B cell (primary cell): Measurements from ENCODE around the gene LAP3. TPM values are rescaled to one million over a fixed set of nuclear protein-coding genes. Genes with fewer than 3 reads are reported as not detected.

Experiments
- ATAC-seq: fragments of 200-7000 bp; cut with Tn5 transposase; one replicate; pipeline ENCODE4 v1.10.0; 2021; ENCODE audit warnings: low read depth, mild to moderate bottlenecking, moderate number of reproducible peaks, moderate library complexity
- CTCF ChIA-PET: fragments of 350-600 bp; sonication (Branson Sonifier 250); formaldehyde crosslinking; loops from one replicate; lab custom pipeline; 2021; ENCODE audit warnings: antibody characterized with exemption, inconsistent platforms; lab: Charles Lee
- POLR2A ChIA-PET: fragments of 350-600 bp; sonication (Branson Sonifier 250); formaldehyde crosslinking; loops from one replicate; lab custom pipeline; 2021; ENCODE audit warnings: antibody characterized with exemption; lab: Charles Lee
- DNase-seq: peaks from one replicate; pipeline ENCODE4 v3.0.0; 2013
- H2AFZ ChIP-seq: 2 replicates; pipeline ENCODE4 v1.6.1; 2012; ENCODE audit warnings: mild to moderate bottlenecking, low read depth, low read length; ENCODE audit not compliant: insufficient read depth, poor library complexity, severe bottlenecking
- H3K27ac ChIP-seq, 2 donors: 1 replicate in 1 of 2; 2 replicates in 1 of 2; pipeline ENCODE4 v1.5.1; 2012 to 2013; ENCODE audit warnings: low read length in 2 of 2, mild to moderate bottlenecking in 2 of 2, moderate library complexity in 1 of 2
- H3K27me3 ChIP-seq, 4 experiments: fragments of 200-600 bp in 1 of 4; sonication (generic) in 1 of 4; replicated peaks in 1 of 4; 1 replicate in 2 of 4; 2 replicates in 2 of 4; pipeline versions ENCODE4 v1.6.1 to v1.7.0; 2013 to 2016; ENCODE audit warnings: low read length in 3 of 4, mild to moderate bottlenecking in 2 of 4, mixed read lengths in 1 of 4, moderate library complexity in 1 of 4; ENCODE audit not compliant: insufficient read depth in 4 of 4, control insufficient read depth in 3 of 4; ENCODE audit errors: control extremely low read depth in 1 of 4
- H3K36me3 ChIP-seq, 2 experiments: replicated peaks in 1 of 2; 1 replicate in 1 of 2; 2 replicates in 1 of 2; pipeline versions ENCODE4 v1.6.1 to v1.7.1; 2013; ENCODE audit warnings: low read length in 1 of 2; ENCODE audit not compliant: insufficient read depth in 2 of 2, control insufficient read depth in 1 of 2; ENCODE audit errors: control extremely low read depth in 1 of 2, extremely low read depth in 1 of 2
- H3K4me1 ChIP-seq, 2 donors: fragments of 200-600 bp in 1 of 2; sonication (generic) in 1 of 2; 1 replicate in 1 of 2; 2 replicates in 1 of 2; pipeline versions ENCODE4 v1.5.1 to v1.6.1; 2013 to 2017; ENCODE audit warnings: low read length in 2 of 2; ENCODE audit not compliant: control insufficient read depth in 2 of 2, insufficient read depth in 2 of 2
- H3K4me2 ChIP-seq: replicated peaks from 2 replicates; pipeline ENCODE3; 2012; ENCODE audit warnings: mild to moderate bottlenecking, low read depth, low read length; ENCODE audit not compliant: poor library complexity, severe bottlenecking
- H3K4me3 ChIP-seq, 5 experiments: fragments of 200-600 bp in 1 of 5; sonication (generic) in 1 of 5; 1 replicate in 3 of 5; 2 replicates in 2 of 5; pipeline versions ENCODE4 v1.5.1 to v1.7.0; 2011 to 2016; ENCODE audit warnings: low read length in 4 of 5, mild to moderate bottlenecking in 4 of 5, low read depth in 2 of 5, control low read depth in 1 of 5, moderate library complexity in 1 of 5; ENCODE audit not compliant: insufficient read depth in 1 of 5; ENCODE audit errors: control extremely low read depth in 1 of 5, extremely low read depth in 1 of 5
- H3K79me2 ChIP-seq: fragments of 200-600 bp; sonication (generic); one replicate; pipeline ENCODE4 v1.6.0; 2016; ENCODE audit warnings: low read length; ENCODE audit not compliant: control insufficient read depth, insufficient read depth
- H3K9ac ChIP-seq: fragments of 200-600 bp; sonication (generic); 2 replicates; pipeline ENCODE4 v1.6.1; 2017; ENCODE audit warnings: mild to moderate bottlenecking, low read length, moderate library complexity
- H3K9me3 ChIP-seq, 3 donors: one replicate each; pipeline versions ENCODE4 v1.6.1 to v1.7.1; 2013; ENCODE audit warnings: low read length in 2 of 3; ENCODE audit not compliant: control insufficient read depth in 2 of 3, insufficient read depth in 1 of 3; ENCODE audit errors: control extremely low read depth in 1 of 3
- H4K20me1 ChIP-seq: 2 replicates; pipeline ENCODE4 v1.6.0; 2012; ENCODE audit warnings: mild to moderate bottlenecking, low read length; ENCODE audit not compliant: insufficient read depth, control insufficient read depth, poor library complexity, severe bottlenecking
- H3K27ac Mint-ChIP-seq: one replicate; pipeline ENCODE4 v1.8.0; 2021; ENCODE audit warnings: mixed read lengths
- H3K27me3 Mint-ChIP-seq: one replicate; pipeline ENCODE4 v1.8.0; 2021; ENCODE audit warnings: mixed read lengths
- H3K4me1 Mint-ChIP-seq: one replicate; pipeline ENCODE4 v1.8.0; 2021; ENCODE audit warnings: mixed read lengths
- H3K4me3 Mint-ChIP-seq: one replicate; pipeline ENCODE4 v1.8.0; 2021; ENCODE audit warnings: mixed read lengths
- H3K9me3 Mint-ChIP-seq: one replicate; pipeline ENCODE4 v1.8.0; 2022; ENCODE audit warnings: mixed read lengths; ENCODE audit not compliant: insufficient read depth
- EZH2 ChIP-seq: IDR thresholded peaks from 2 replicates; pipeline ENCODE4 v1.6.1; 2012; ENCODE audit warnings: borderline replicate concordance, low read depth, mild to moderate bottlenecking, moderate library complexity, low read length; ENCODE audit not compliant: insufficient read depth, poor library complexity, severe bottlenecking
- WGBS: methylation state at CpG from one replicate; pipeline ENCODE4 v1.1.5; 2013; ENCODE audit warnings: missing lambda C conversion rate; ENCODE audit not compliant: insufficient coverage; 5-methylcytosine and 5-hydroxymethylcytosine counted together
- intact Hi-C: fragments of 100-400 bp; cut with micrococcal nuclease; formaldehyde crosslinking; loops from one replicate; pipeline ENCODE4 v1.10.0; 2022
- polyA plus RNA-seq: library from polyadenylated mRNA; depleted of rRNA; stranded (reverse); fragments of >200 nt; gene quantifications from 2 replicates; pipeline ENCODE4 v1.2.3, GENCODE V29; 2012
- total RNA-seq, 2 donors: library from RNA; stranded (reverse); fragments of 120-200 nt in 1 of 2; gene quantifications; 1 replicate in 1 of 2; 2 replicates in 1 of 2; pipeline versions ENCODE4 v1.2.3 to v1.2.4, GENCODE V29; 2013 to 2022
- TF ChIP-seq, protein P1 (sequence below): fragments of 200-600 bp; IDR thresholded peaks from one replicate; pipeline ENCODE4 v1.8.0; 2022; ENCODE audit warnings: antibody characterized with exemption, mild to moderate bottlenecking

Gene LAP3
- total and polyA plus RNA-seq, 2 donors (not counting 1 experiment from before 2014, with no cell fraction given): 18.4 to 30.1 TPM

GRCh38 chr4:17556498-17556897 lies 20.5 kb upstream of the LAP3 start:
- no peak overlapping the region for H3K27ac ChIP-seq
- H3K4me3 ChIP-seq: no peak overlapping the region
- no peaks in the 10 kb centered on the region for H4K20me1 ChIP-seq
- no peaks in the 10 kb centered on the region for H3K9me3 ChIP-seq
- H3K4me1 Mint-ChIP-seq: no peaks in the 10 kb centered on the region
- no peaks in the 10 kb centered on the region for H3K4me1 ChIP-seq
- H3K9ac ChIP-seq: no peak overlapping the region
- H3K9me3 Mint-ChIP-seq: no peaks in the 10 kb centered on the region
- H3K79me2 ChIP-seq: no peaks in the 10 kb centered on the region
- no peak overlapping the region for H3K4me3 Mint-ChIP-seq
- ATAC-seq (no peak), DNase-seq (no peak)
- intact Hi-C loops: no loop called here
- no peak overlapping the region for H2AFZ ChIP-seq
- TF ChIP-seq, protein P1, sequence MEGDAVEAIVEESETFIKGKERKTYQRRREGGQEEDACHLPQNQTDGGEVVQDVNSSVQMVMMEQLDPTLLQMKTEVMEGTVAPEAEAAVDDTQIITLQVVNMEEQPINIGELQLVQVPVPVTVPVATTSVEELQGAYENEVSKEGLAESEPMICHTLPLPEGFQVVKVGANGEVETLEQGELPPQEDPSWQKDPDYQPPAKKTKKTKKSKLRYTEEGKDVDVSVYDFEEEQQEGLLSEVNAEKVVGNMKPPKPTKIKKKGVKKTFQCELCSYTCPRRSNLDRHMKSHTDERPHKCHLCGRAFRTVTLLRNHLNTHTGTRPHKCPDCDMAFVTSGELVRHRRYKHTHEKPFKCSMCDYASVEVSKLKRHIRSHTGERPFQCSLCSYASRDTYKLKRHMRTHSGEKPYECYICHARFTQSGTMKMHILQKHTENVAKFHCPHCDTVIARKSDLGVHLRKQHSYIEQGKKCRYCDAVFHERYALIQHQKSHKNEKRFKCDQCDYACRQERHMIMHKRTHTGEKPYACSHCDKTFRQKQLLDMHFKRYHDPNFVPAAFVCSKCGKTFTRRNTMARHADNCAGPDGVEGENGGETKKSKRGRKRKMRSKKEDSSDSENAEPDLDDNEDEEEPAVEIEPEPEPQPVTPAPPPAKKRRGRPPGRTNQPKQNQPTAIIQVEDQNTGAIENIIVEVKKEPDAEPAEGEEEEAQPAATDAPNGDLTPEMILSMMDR: no peak
- TF ChIP-seq EZH2: no peak
- H3K27me3 ChIP-seq: peaks cover 0 to 1% (median 0%) of the 10 kb centered on the region in 4 experiments
- H3K4me2 ChIP-seq: no peak overlapping the region
- H3K27ac Mint-ChIP-seq: no peak overlapping the region
- no peaks in the 10 kb centered on the region for H3K36me3 ChIP-seq
- POLR2A ChIA-PET: no interaction called here
- H3K27me3 Mint-ChIP-seq: peaks cover 26% of the 10 kb centered on the region
- CTCF ChIA-PET: interaction anchor here (0.7 to 1.0 kb wide), 3 partner anchors 8 to 1035 kb away, joined by 3 to 5 read pairs (median 4); no protein-coding TSS in a partner anchor

GRCh38 chr4:17557880-17558279 lies 19.1 kb upstream of the LAP3 start:
- Histone ChIP-seq H3K79me2 (no peaks in the 10 kb centered on the region), H4K20me1 (no peaks in the 10 kb centered on the region), H3K4me1 (no peaks in the 10 kb centered on the region), H3K9me3 (no peaks in the 10 kb centered on the region), H2AFZ (no peak overlapping the region), H3K27me3 (no peaks in the 10 kb centered on the region), H3K36me3 (no peaks in the 10 kb centered on the region), H3K4me3 (no peak overlapping the region), H3K9ac (no peak overlapping the region), H3K4me2 (no peak overlapping the region), H3K27ac (no peak overlapping the region)
- ChIA-PET CTCF (interaction anchor here (2.1 kb wide), 1 partner anchor 9 kb away, joined by 7 read pairs; no protein-coding TSS in a partner anchor), POLR2A (no interaction called here)
- Mint-ChIP-seq H3K27me3 (peaks cover 20% of the 10 kb centered on the region), H3K4me3 (no peak overlapping the region), H3K27ac (no peak overlapping the region), H3K9me3 (no peaks in the 10 kb centered on the region), H3K4me1 (no peaks in the 10 kb centered on the region)
- intact Hi-C loops: no loop called here
- no CpG with 5 or more reads among the region's 5 CpGs for WGBS
- ATAC-seq (no peak), DNase-seq (no peak)
- TF ChIP-seq, protein P1: no peak
- TF ChIP-seq EZH2: no peak
